ENCODE measurements around the gene SNX9. TPM values are rescaled to one million over a fixed set of nuclear protein-coding genes. Genes with fewer than 3 reads are reported as not detected.

The SNX9 gene
- total RNA-seq, 1 experiment from 2014 or later = 27.4 TPM

DNA sequence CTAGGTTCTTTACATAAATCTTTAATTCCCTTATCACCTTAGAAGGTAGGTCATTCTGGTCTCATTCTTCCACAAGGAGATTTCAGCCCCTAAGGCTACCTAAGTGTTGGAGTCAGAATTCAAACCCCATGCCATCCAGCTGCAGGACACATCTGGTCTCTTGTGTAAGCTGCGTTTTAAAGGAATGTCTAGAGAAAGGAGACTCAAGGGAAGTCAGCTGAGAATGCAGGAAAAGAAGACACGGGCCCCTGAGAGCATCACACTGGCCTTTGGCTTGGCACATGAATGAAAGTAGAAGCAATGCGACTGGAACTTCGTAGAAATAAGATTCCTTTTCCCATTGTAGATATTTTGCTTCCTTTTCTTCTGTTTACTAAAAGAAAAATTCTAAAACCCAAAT, 82.0 kb downstream of the SNX9 start:
- Mint-ChIP-seq H3K27me3 (ENCODE audit: insufficient read depth, unreplicated experiment) (no peaks in the 10 kb centered on the region), H3K4me3 (ENCODE audit: unreplicated experiment) (no peak overlapping the region), H3K9me3 (ENCODE audit: unreplicated experiment) (no peaks in the 10 kb centered on the region), H3K36me3 (ENCODE audit: insufficient read depth, unreplicated experiment) (peaks cover 35% of the 10 kb centered on the region), H3K27ac (ENCODE audit: unreplicated experiment) (no peak overlapping the region), H3K4me1 (ENCODE audit: low read depth, unreplicated experiment) (peaks cover 12% of the 10 kb centered on the region)
- ChIA-PET POLR2A (no interaction called here), CTCF (no interaction called here)
- H3K9me3 ChIP-seq = no peaks in the 10 kb centered on the region
- DNase-seq = no peak
- no peaks in the 10 kb centered on the region for H3K36me3 ChIP-seq (ENCODE audit: control insufficient read depth, insufficient read depth, low read length)
- no TSS peak for BruUV-seq (replicated peaks)
- intact Hi-C loops (cut with micrococcal nuclease; ENCODE audit: unreplicated experiment) = no loop called here
- H3K27me3 ChIP-seq (replicated peaks; ENCODE audit: control insufficient read depth, insufficient read depth, low read length) = no peaks in the 10 kb centered on the region
- no peak overlapping the region for H3K4me3 ChIP-seq (ENCODE audit: low read depth, low read length)
- H3K4me1 ChIP-seq = peaks cover 5% of the 10 kb centered on the region; the same call in 1 of the 2 replicates
- TF ChIP-seq, protein P1, sequence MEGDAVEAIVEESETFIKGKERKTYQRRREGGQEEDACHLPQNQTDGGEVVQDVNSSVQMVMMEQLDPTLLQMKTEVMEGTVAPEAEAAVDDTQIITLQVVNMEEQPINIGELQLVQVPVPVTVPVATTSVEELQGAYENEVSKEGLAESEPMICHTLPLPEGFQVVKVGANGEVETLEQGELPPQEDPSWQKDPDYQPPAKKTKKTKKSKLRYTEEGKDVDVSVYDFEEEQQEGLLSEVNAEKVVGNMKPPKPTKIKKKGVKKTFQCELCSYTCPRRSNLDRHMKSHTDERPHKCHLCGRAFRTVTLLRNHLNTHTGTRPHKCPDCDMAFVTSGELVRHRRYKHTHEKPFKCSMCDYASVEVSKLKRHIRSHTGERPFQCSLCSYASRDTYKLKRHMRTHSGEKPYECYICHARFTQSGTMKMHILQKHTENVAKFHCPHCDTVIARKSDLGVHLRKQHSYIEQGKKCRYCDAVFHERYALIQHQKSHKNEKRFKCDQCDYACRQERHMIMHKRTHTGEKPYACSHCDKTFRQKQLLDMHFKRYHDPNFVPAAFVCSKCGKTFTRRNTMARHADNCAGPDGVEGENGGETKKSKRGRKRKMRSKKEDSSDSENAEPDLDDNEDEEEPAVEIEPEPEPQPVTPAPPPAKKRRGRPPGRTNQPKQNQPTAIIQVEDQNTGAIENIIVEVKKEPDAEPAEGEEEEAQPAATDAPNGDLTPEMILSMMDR (IDR thresholded peaks at IDR 0.05; ENCODE audit: insufficient read depth in 1 of 2, low read depth in 1 of 2, low read length in 1 of 2, severe bottlenecking in 1 of 2, unreplicated experiment in 1 of 2) = no peak

- Mint-ChIP-seq H3K27me3 (ENCODE audit: insufficient read depth, unreplicated experiment) (no peaks in the 10 kb centered on the region), H3K9me3 (ENCODE audit: unreplicated experiment) (no peaks in the 10 kb centered on the region), H3K27ac (ENCODE audit: unreplicated experiment) (no peak overlapping the region), H3K4me3 (ENCODE audit: unreplicated experiment) (no peak overlapping the region), H3K4me1 (ENCODE audit: low read depth, unreplicated experiment) (peaks cover 4% of the 10 kb centered on the region), H3K36me3 (ENCODE audit: insufficient read depth, unreplicated experiment) (peaks cover 43% of the 10 kb centered on the region)
- H3K36me3 ChIP-seq (ENCODE audit: control insufficient read depth, insufficient read depth, low read length) = no peaks in the 10 kb centered on the region
- no TSS peak for BruUV-seq (replicated peaks)
- H3K27me3 ChIP-seq (replicated peaks; ENCODE audit: control insufficient read depth, insufficient read depth, low read length) = no peaks in the 10 kb centered on the region
- H3K4me3 ChIP-seq (ENCODE audit: low read depth, low read length) = no peak overlapping the region
- DNase-seq = no peak
- H3K4me1 ChIP-seq = no peaks in the 10 kb centered on the region
- H3K9me3 ChIP-seq = no peaks in the 10 kb centered on the region
- CTCF ChIA-PET = no interaction called here
- POLR2A ChIA-PET = no interaction called here
- intact Hi-C loops (cut with micrococcal nuclease; ENCODE audit: unreplicated experiment) = no loop called here
- TF ChIP-seq, protein P1 (IDR thresholded peaks at IDR 0.05; ENCODE audit: insufficient read depth in 1 of 2, low read depth in 1 of 2, low read length in 1 of 2, severe bottlenecking in 1 of 2, unreplicated experiment in 1 of 2) = peak in 1 of 2 experiments; percentile 16
Observed at GRCh38 chr6:157905590-157906342, 82.7 kb downstream of the SNX9 start.

- Histone ChIP-seq H3K4me1 (no peaks in the 10 kb centered on the region), H3K9me3 (no peaks in the 10 kb centered on the region), H3K4me3 (ENCODE audit: low read depth, low read length) (no peak overlapping the region), H3K36me3 (ENCODE audit: control insufficient read depth, insufficient read depth, low read length) (no peaks in the 10 kb centered on the region), H3K27me3 (replicated peaks; ENCODE audit: control insufficient read depth, insufficient read depth, low read length) (no peaks in the 10 kb centered on the region)
- Mint-ChIP-seq H3K27ac (ENCODE audit: unreplicated experiment) (no peak overlapping the region), H3K9me3 (ENCODE audit: unreplicated experiment) (no peaks in the 10 kb centered on the region), H3K4me1 (ENCODE audit: low read depth, unreplicated experiment) (no peaks in the 10 kb centered on the region), H3K27me3 (ENCODE audit: insufficient read depth, unreplicated experiment) (no peaks in the 10 kb centered on the region), H3K4me3 (ENCODE audit: unreplicated experiment) (no peak overlapping the region), H3K36me3 (ENCODE audit: insufficient read depth, unreplicated experiment) (peaks cover 50% of the 10 kb centered on the region)
- no peak for DNase-seq
- ChIA-PET POLR2A (no interaction called here), CTCF (no interaction called here)
- TF ChIP-seq, protein P1 (IDR thresholded peaks at IDR 0.05; ENCODE audit: insufficient read depth in 1 of 2, low read depth in 1 of 2, low read length in 1 of 2, severe bottlenecking in 1 of 2, unreplicated experiment in 1 of 2) = no peak
- intact Hi-C loops (cut with micrococcal nuclease; ENCODE audit: unreplicated experiment) = no loop called here
- BruUV-seq (replicated peaks) = no TSS peak
Observed at GRCh38 chr6:157906537-157907061, 83.6 kb downstream of the SNX9 start.

Measured in Caco-2 (cell line).